Measurements from ENCODE around the gene ARPC1A.

ARPC1A gene

GRCh38 chr7:99387912-99388311, 62.2 kb downstream of the ARPC1A start:
- DNase-seq (ENCODE audit: low read depth, low spot score), result no peak

- DNase-seq (ENCODE audit: low read depth, low spot score), result no peak
Observed at GRCh38 chr7:99389772-99390171, 64.1 kb downstream of the ARPC1A start.

- no peak for DNase-seq (ENCODE audit: low read depth, low spot score)
Observed at GRCh38 chr7:99390941-99391602, 65.4 kb downstream of the ARPC1A start.

GRCh38 chr7:99392046-99392445, 66.3 kb downstream of the ARPC1A start:
- DNase-seq (ENCODE audit: low read depth, low spot score), result no peak

- no peak for DNase-seq (ENCODE audit: low read depth, low spot score)
Observed at GRCh38 chr7:99392659-99393354, 67.1 kb downstream of the ARPC1A start.

- DNase-seq (ENCODE audit: low read depth, low spot score), result no peak
Observed at GRCh38 chr7:99393355-99394187, 67.9 kb downstream of the ARPC1A start.

GRCh38 chr7:99394188-99394502, 68.4 kb downstream of the ARPC1A start:
- no peak for DNase-seq (ENCODE audit: low read depth, low spot score)

GRCh38 chr7:99395616-99396327, 70.1 kb downstream of the ARPC1A start:
- DNase-seq (ENCODE audit: low read depth, low spot score), result no peak

GRCh38 chr7:99396418-99397296, 71.0 kb downstream of the ARPC1A start:
- DNase-seq (ENCODE audit: low read depth, low spot score), result no peak

GRCh38 chr7:99397297-99397983, 71.7 kb downstream of the ARPC1A start:
- no peak for DNase-seq (ENCODE audit: low read depth, low spot score)

- no peak for DNase-seq (ENCODE audit: low read depth, low spot score)
Observed at GRCh38 chr7:99398891-99399445, 73.3 kb downstream of the ARPC1A start.

- no peak for DNase-seq (ENCODE audit: low read depth, low spot score)
Observed at GRCh38 chr7:99399597-99399996, 73.9 kb downstream of the ARPC1A start.

GRCh38 chr7:99402854-99403253, 77.2 kb downstream of the ARPC1A start:
- no peak for DNase-seq (ENCODE audit: low read depth, low spot score)

GRCh38 chr7:99403764-99404163, 78.1 kb downstream of the ARPC1A start:
- no peak for DNase-seq (ENCODE audit: low read depth, low spot score)

- no peak for DNase-seq (ENCODE audit: low read depth, low spot score)
Observed at GRCh38 chr7:99404235-99404976, 78.7 kb downstream of the ARPC1A start.

GRCh38 chr7:99404977-99405320, 79.3 kb downstream of the ARPC1A start:
- no peak for DNase-seq (ENCODE audit: low read depth, low spot score)

- no peak for DNase-seq (ENCODE audit: low read depth, low spot score)
Observed at GRCh38 chr7:99406557-99406956, 80.9 kb downstream of the ARPC1A start.

GRCh38 chr7:99407872-99408378, 82.2 kb downstream of the ARPC1A start:
- DNase-seq (ENCODE audit: low read depth, low spot score), result no peak

Data from activated naive CD8-positive, alpha-beta T cell treated with anti-CD3 and anti-CD28 coated beads, Interleukin-2, amount 50 U/mL, for 16 hours (primary cell).